Measurements from ENCODE around the gene RPS15A.

- TF ChIP-seq CTCF (conservative IDR thresholded peaks at IDR 0.05 in 1 of 2, IDR thresholded peaks at IDR 0.05 in 1 of 2; ENCODE audit: low read depth in 1 of 2, low read length in 2 of 2) = no peak
- no peak for TF ChIP-seq EZH2 (IDR thresholded peaks at IDR 0.05; ENCODE audit: low read length, missing control alignments)
These were observed 6.4 kb downstream of the RPS15A start for GRCh38 chr16:18783430-18784341.
